Measurements from ENCODE around the gene TNFRSF11A.

TNFRSF11A gene

GRCh38 chr18:62389761-62390481 is 64.8 kb downstream of the TNFRSF11A start:
- no peak overlapping the region for H3K4me3 ChIP-seq (ENCODE audit: low read depth, low read length)
- no peak for TF ChIP-seq CTCF (IDR thresholded peaks at IDR 0.05; ENCODE audit: borderline replicate concordance, insufficient read depth, low read depth, low read length)

- TF ChIP-seq CTCF (IDR thresholded peaks at IDR 0.05; ENCODE audit: borderline replicate concordance, insufficient read depth, low read depth, low read length): no peak
These were observed 69.1 kb downstream of the TNFRSF11A start for GRCh38 chr18:62394006-62394763.

GRCh38 chr18:62396381-62396780 is 71.3 kb downstream of the TNFRSF11A start:
- no peak overlapping the region for H3K4me3 ChIP-seq (ENCODE audit: low read depth, low read length)
- no peak for TF ChIP-seq CTCF (IDR thresholded peaks at IDR 0.05; ENCODE audit: borderline replicate concordance, insufficient read depth, low read depth, low read length)

More at GRCh38 chr18:62394006-62394763, 69.1 kb downstream of the TNFRSF11A start:
- no peak overlapping the region for H3K4me3 ChIP-seq (ENCODE audit: low read depth, low read length)

DNA sequence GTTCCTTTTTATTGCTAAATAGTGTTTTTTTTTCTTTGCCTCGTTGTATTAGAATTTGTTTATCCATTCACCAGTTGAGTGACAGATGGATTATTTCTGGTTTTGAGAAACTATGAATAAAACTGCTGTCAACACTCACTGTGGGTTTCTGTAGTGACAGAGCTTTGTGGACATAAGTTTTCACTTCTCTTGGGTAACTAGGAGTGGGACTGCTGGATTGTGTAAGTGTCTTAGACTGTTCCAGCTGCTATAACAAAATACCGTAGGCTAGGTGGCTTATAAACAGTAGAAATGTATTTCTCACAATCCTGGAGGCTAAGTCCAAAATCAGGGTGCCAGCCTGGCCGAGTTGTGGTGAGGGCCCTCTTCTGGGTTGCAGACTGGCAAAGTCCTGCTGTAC is 71.9 kb downstream of the TNFRSF11A start:
- no peak overlapping the region for H3K4me3 ChIP-seq (ENCODE audit: low read depth, low read length)
- TF ChIP-seq CTCF (IDR thresholded peaks at IDR 0.05; ENCODE audit: borderline replicate concordance, insufficient read depth, low read depth, low read length): no peak

DNA sequence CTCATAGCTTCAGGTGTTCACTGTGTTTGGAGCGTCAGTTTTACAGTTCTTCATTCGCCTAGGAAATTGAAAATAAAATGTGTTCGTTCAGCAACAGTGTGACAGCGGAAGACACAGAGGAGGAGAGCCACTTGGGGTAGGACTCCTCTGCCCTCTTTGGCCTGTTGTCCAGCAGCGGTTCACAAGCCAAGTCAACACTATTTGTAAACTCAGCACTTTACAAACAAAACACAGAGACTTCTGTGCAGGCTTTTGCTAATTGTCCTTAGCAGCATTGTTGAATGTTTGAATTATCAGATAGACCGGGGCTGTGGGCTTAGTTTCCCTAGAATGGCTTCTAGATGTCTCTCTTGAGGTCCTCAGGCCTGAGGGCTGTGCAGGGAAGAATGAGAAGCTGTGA is 73.2 kb downstream of the TNFRSF11A start:
- no peak overlapping the region for H3K4me3 ChIP-seq (ENCODE audit: low read depth, low read length)
- no peak for TF ChIP-seq CTCF (IDR thresholded peaks at IDR 0.05; ENCODE audit: borderline replicate concordance, insufficient read depth, low read depth, low read length)

DNA sequence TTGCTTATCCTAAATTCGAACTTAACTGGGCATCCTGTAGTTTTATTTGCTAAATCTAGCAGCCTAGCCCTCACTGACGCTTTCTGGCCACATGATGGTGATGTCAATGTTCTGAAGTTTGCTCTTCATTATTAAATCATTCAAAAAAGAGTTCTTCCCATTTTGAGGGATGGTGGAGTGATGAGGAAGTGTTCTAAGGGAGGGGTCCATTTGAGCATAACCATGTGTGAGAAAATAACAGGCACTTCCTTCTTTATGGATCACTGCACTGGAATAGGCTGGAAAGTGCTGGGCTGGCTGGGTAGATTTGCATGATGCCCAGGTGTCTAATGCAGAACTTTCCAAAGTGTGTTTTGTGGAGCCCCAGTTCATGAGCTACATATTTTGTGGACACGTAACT is 74.2 kb downstream of the TNFRSF11A start:
- H3K4me3 ChIP-seq (ENCODE audit: low read depth, low read length): no peak overlapping the region
- TF ChIP-seq CTCF (IDR thresholded peaks at IDR 0.05; ENCODE audit: borderline replicate concordance, insufficient read depth, low read depth, low read length): no peak
